ENCODE results near the gene SH3GL3. TPM values are rescaled to one million over a fixed set of nuclear protein-coding genes. Genes with fewer than 3 reads are reported as not detected.

The SH3GL3 gene
- total RNA-seq, 1 experiment from 2014 or later, result not detected

GRCh38 chr15:83446417-83446816 is 724 bp upstream of the SH3GL3 start:
- H3K4me1 ChIP-seq (ENCODE audit: low read length), result no peaks in the 10 kb centered on the region
- no peak overlapping the region for H3K27ac ChIP-seq (ENCODE audit: low read length)
- no peak for DNase-seq
- no peaks in the 10 kb centered on the region for H3K27me3 ChIP-seq (ENCODE audit: low read length)
- H3K4me2 ChIP-seq (ENCODE audit: low read depth, low read length, poor library complexity, severe bottlenecking), result no peak overlapping the region
- H3K9ac ChIP-seq (ENCODE audit: low read length), result no peak overlapping the region
- H3K79me2 ChIP-seq (ENCODE audit: low read length), result no peaks in the 10 kb centered on the region
- H3K36me3 ChIP-seq (ENCODE audit: insufficient read depth, low read length), result no peaks in the 10 kb centered on the region
- no peaks in the 10 kb centered on the region for H3K9me2 ChIP-seq (replicated peaks; ENCODE audit: insufficient read depth, low read length)
- H4K20me1 ChIP-seq (ENCODE audit: insufficient read depth, low read depth, low read length), result no peaks in the 10 kb centered on the region
- no peak overlapping the region for H3K4me3 ChIP-seq (ENCODE audit: low read length)
- no peak overlapping the region for H2AFZ ChIP-seq (ENCODE audit: low read length)
- no peaks in the 10 kb centered on the region for H3K9me3 ChIP-seq (ENCODE audit: low read length)

GRCh38 chr15:83449250-83449671 is 2.1 kb downstream of the SH3GL3 start:
- H3K9me2 ChIP-seq (replicated peaks; ENCODE audit: insufficient read depth, low read length), result no peaks in the 10 kb centered on the region
- no peaks in the 10 kb centered on the region for H3K36me3 ChIP-seq (ENCODE audit: insufficient read depth, low read length)
- no peak overlapping the region for H3K4me2 ChIP-seq (ENCODE audit: low read depth, low read length, poor library complexity, severe bottlenecking)
- no peaks in the 10 kb centered on the region for H3K27me3 ChIP-seq (ENCODE audit: low read length)
- H4K20me1 ChIP-seq (ENCODE audit: insufficient read depth, low read depth, low read length), result no peaks in the 10 kb centered on the region
- no peak overlapping the region for H3K27ac ChIP-seq (ENCODE audit: low read length)
- no peak overlapping the region for H3K4me3 ChIP-seq (ENCODE audit: low read length)
- no peaks in the 10 kb centered on the region for H3K4me1 ChIP-seq (ENCODE audit: low read length)
- no peak overlapping the region for H3K9ac ChIP-seq (ENCODE audit: low read length)
- H3K9me3 ChIP-seq (ENCODE audit: low read length), result no peaks in the 10 kb centered on the region
- H3K79me2 ChIP-seq (ENCODE audit: low read length), result no peaks in the 10 kb centered on the region
- DNase-seq, result no peak
- H2AFZ ChIP-seq (ENCODE audit: low read length), result no peak overlapping the region

GRCh38 chr15:83449937-83450506 is 2.9 kb downstream of the SH3GL3 start:
- no peaks in the 10 kb centered on the region for H3K9me3 ChIP-seq (ENCODE audit: low read length)
- H4K20me1 ChIP-seq (ENCODE audit: insufficient read depth, low read depth, low read length), result no peaks in the 10 kb centered on the region
- no peaks in the 10 kb centered on the region for H3K27me3 ChIP-seq (ENCODE audit: low read length)
- H3K36me3 ChIP-seq (ENCODE audit: insufficient read depth, low read length), result no peaks in the 10 kb centered on the region
- H3K79me2 ChIP-seq (ENCODE audit: low read length), result no peaks in the 10 kb centered on the region
- H3K9ac ChIP-seq (ENCODE audit: low read length), result no peak overlapping the region
- H3K27ac ChIP-seq (ENCODE audit: low read length), result no peak overlapping the region
- H3K9me2 ChIP-seq (replicated peaks; ENCODE audit: insufficient read depth, low read length), result no peaks in the 10 kb centered on the region
- DNase-seq, result no peak
- H2AFZ ChIP-seq (ENCODE audit: low read length), result no peak overlapping the region
- H3K4me1 ChIP-seq (ENCODE audit: low read length), result no peaks in the 10 kb centered on the region
- no peak overlapping the region for H3K4me2 ChIP-seq (ENCODE audit: low read depth, low read length, poor library complexity, severe bottlenecking)
- H3K4me3 ChIP-seq (ENCODE audit: low read length), result no peak overlapping the region

GRCh38 chr15:83457149-83457548 is 10.0 kb downstream of the SH3GL3 start:
- H2AFZ ChIP-seq (ENCODE audit: low read length), result no peak overlapping the region
- no peak overlapping the region for H3K27ac ChIP-seq (ENCODE audit: low read length)
- H4K20me1 ChIP-seq (ENCODE audit: insufficient read depth, low read depth, low read length), result no peaks in the 10 kb centered on the region
- no peak overlapping the region for H3K4me2 ChIP-seq (ENCODE audit: low read depth, low read length, poor library complexity, severe bottlenecking)
- no peaks in the 10 kb centered on the region for H3K79me2 ChIP-seq (ENCODE audit: low read length)
- H3K27me3 ChIP-seq (ENCODE audit: low read length), result no peaks in the 10 kb centered on the region
- no peak overlapping the region for H3K9ac ChIP-seq (ENCODE audit: low read length)
- no peaks in the 10 kb centered on the region for H3K36me3 ChIP-seq (ENCODE audit: insufficient read depth, low read length)
- no peak overlapping the region for H3K4me3 ChIP-seq (ENCODE audit: low read length)
- DNase-seq, result no peak
- no peaks in the 10 kb centered on the region for H3K9me3 ChIP-seq (ENCODE audit: low read length)
- no peaks in the 10 kb centered on the region for H3K9me2 ChIP-seq (replicated peaks; ENCODE audit: insufficient read depth, low read length)
- no peaks in the 10 kb centered on the region for H3K4me1 ChIP-seq (ENCODE audit: low read length)

- no peaks in the 10 kb centered on the region for H3K4me1 ChIP-seq (ENCODE audit: low read length)
- no peak overlapping the region for H3K9ac ChIP-seq (ENCODE audit: low read length)
- H3K9me3 ChIP-seq (ENCODE audit: low read length), result no peaks in the 10 kb centered on the region
- no peaks in the 10 kb centered on the region for H3K9me2 ChIP-seq (replicated peaks; ENCODE audit: insufficient read depth, low read length)
- DNase-seq, result no peak
- H3K36me3 ChIP-seq (ENCODE audit: insufficient read depth, low read length), result no peaks in the 10 kb centered on the region
- H3K4me3 ChIP-seq (ENCODE audit: low read length), result no peak overlapping the region
- no peak overlapping the region for H3K4me2 ChIP-seq (ENCODE audit: low read depth, low read length, poor library complexity, severe bottlenecking)
- no peaks in the 10 kb centered on the region for H3K79me2 ChIP-seq (ENCODE audit: low read length)
- no peak overlapping the region for H2AFZ ChIP-seq (ENCODE audit: low read length)
- no peaks in the 10 kb centered on the region for H4K20me1 ChIP-seq (ENCODE audit: insufficient read depth, low read depth, low read length)
- no peak overlapping the region for H3K27ac ChIP-seq (ENCODE audit: low read length)
- H3K27me3 ChIP-seq (ENCODE audit: low read length), result no peaks in the 10 kb centered on the region
These were observed 11.2 kb downstream of the SH3GL3 start for GRCh38 chr15:83458381-83458780.

- H3K4me1 ChIP-seq (ENCODE audit: low read length), result no peaks in the 10 kb centered on the region
- no peaks in the 10 kb centered on the region for H3K79me2 ChIP-seq (ENCODE audit: low read length)
- H3K4me3 ChIP-seq (ENCODE audit: low read length), result no peak overlapping the region
- no peaks in the 10 kb centered on the region for H3K9me3 ChIP-seq (ENCODE audit: low read length)
- no peaks in the 10 kb centered on the region for H3K9me2 ChIP-seq (replicated peaks; ENCODE audit: insufficient read depth, low read length)
- H4K20me1 ChIP-seq (ENCODE audit: insufficient read depth, low read depth, low read length), result no peaks in the 10 kb centered on the region
- no peak overlapping the region for H3K9ac ChIP-seq (ENCODE audit: low read length)
- H3K36me3 ChIP-seq (ENCODE audit: insufficient read depth, low read length), result no peaks in the 10 kb centered on the region
- H3K27ac ChIP-seq (ENCODE audit: low read length), result no peak overlapping the region
- H3K27me3 ChIP-seq (ENCODE audit: low read length), result no peaks in the 10 kb centered on the region
- no peak for DNase-seq
- H2AFZ ChIP-seq (ENCODE audit: low read length), result no peak overlapping the region
- no peak overlapping the region for H3K4me2 ChIP-seq (ENCODE audit: low read depth, low read length, poor library complexity, severe bottlenecking)
These were observed 14.9 kb downstream of the SH3GL3 start for GRCh38 chr15:83462026-83462425.

GRCh38 chr15:83462953-83463433 is 15.9 kb downstream of the SH3GL3 start:
- H3K4me1 ChIP-seq (ENCODE audit: low read length), result no peaks in the 10 kb centered on the region
- no peaks in the 10 kb centered on the region for H3K9me2 ChIP-seq (replicated peaks; ENCODE audit: insufficient read depth, low read length)
- no peak for DNase-seq
- no peak overlapping the region for H3K4me2 ChIP-seq (ENCODE audit: low read depth, low read length, poor library complexity, severe bottlenecking)
- H3K79me2 ChIP-seq (ENCODE audit: low read length), result no peaks in the 10 kb centered on the region
- no peaks in the 10 kb centered on the region for H4K20me1 ChIP-seq (ENCODE audit: insufficient read depth, low read depth, low read length)
- H2AFZ ChIP-seq (ENCODE audit: low read length), result no peak overlapping the region
- no peaks in the 10 kb centered on the region for H3K27me3 ChIP-seq (ENCODE audit: low read length)
- no peaks in the 10 kb centered on the region for H3K36me3 ChIP-seq (ENCODE audit: insufficient read depth, low read length)
- H3K9ac ChIP-seq (ENCODE audit: low read length), result no peak overlapping the region
- H3K4me3 ChIP-seq (ENCODE audit: low read length), result no peak overlapping the region
- no peaks in the 10 kb centered on the region for H3K9me3 ChIP-seq (ENCODE audit: low read length)
- H3K27ac ChIP-seq (ENCODE audit: low read length), result no peak overlapping the region

GRCh38 chr15:83470887-83471286 is 23.7 kb downstream of the SH3GL3 start:
- H3K9ac ChIP-seq (ENCODE audit: low read length), result no peak overlapping the region
- H3K27ac ChIP-seq (ENCODE audit: low read length), result no peak overlapping the region
- no peak for DNase-seq
- H4K20me1 ChIP-seq (ENCODE audit: insufficient read depth, low read depth, low read length), result no peaks in the 10 kb centered on the region
- no peaks in the 10 kb centered on the region for H3K9me3 ChIP-seq (ENCODE audit: low read length)
- H3K4me2 ChIP-seq (ENCODE audit: low read depth, low read length, poor library complexity, severe bottlenecking), result no peak overlapping the region
- no peaks in the 10 kb centered on the region for H3K27me3 ChIP-seq (ENCODE audit: low read length)
- no peak overlapping the region for H2AFZ ChIP-seq (ENCODE audit: low read length)
- no peaks in the 10 kb centered on the region for H3K79me2 ChIP-seq (ENCODE audit: low read length)
- H3K36me3 ChIP-seq (ENCODE audit: insufficient read depth, low read length), result no peaks in the 10 kb centered on the region
- H3K4me1 ChIP-seq (ENCODE audit: low read length), result no peaks in the 10 kb centered on the region
- no peaks in the 10 kb centered on the region for H3K9me2 ChIP-seq (replicated peaks; ENCODE audit: insufficient read depth, low read length)
- no peak overlapping the region for H3K4me3 ChIP-seq (ENCODE audit: low read length)

All from Karpas-422 (cell line).